Testis (tissue), 2 donors: ENCODE results near the gene STARD13.

ENCODE experiments used
- POLR2A ChIP-seq: fragments of 450-650 bp; IDR thresholded peaks from one replicate; pipeline ENCODE4 v1.6.1; 2017; ENCODE audit warnings: antibody characterized with exemption, mild to moderate bottlenecking, moderate library complexity
- TF ChIP-seq, protein P1 (sequence below), 3 experiments: fragments of 450-650 bp in 2 of 3; fragments of 200-600 bp in 1 of 3; sonication (generic) in 1 of 3; IDR thresholded peaks; one replicate each; pipeline ENCODE4 v1.5.1; 2016 to 2019; ENCODE audit warnings: antibody characterized with exemption in 3 of 3, mild to moderate bottlenecking in 2 of 3, moderate library complexity in 1 of 3

DNA sequence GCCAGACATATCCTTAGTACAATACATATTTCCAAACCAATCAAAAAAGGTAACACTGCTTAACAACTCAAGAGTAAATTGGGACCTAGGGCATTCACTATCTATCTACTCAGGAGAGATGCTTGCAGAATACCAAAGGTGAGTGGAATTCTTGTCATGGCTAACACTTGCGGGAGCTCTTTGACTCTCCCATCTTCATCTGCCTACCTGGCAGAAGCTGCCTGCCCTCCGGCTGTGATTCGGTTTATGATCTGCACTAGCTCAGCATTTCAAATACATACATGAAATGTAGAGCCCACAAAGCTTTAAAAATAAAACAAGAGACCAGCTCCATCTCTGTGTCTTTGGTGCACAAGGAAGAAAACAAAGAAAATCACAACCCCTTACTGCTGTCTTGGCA, 127.3 kb downstream of the STARD13 start:
- no peak for TF ChIP-seq POLR2A
- TF ChIP-seq, protein P1, sequence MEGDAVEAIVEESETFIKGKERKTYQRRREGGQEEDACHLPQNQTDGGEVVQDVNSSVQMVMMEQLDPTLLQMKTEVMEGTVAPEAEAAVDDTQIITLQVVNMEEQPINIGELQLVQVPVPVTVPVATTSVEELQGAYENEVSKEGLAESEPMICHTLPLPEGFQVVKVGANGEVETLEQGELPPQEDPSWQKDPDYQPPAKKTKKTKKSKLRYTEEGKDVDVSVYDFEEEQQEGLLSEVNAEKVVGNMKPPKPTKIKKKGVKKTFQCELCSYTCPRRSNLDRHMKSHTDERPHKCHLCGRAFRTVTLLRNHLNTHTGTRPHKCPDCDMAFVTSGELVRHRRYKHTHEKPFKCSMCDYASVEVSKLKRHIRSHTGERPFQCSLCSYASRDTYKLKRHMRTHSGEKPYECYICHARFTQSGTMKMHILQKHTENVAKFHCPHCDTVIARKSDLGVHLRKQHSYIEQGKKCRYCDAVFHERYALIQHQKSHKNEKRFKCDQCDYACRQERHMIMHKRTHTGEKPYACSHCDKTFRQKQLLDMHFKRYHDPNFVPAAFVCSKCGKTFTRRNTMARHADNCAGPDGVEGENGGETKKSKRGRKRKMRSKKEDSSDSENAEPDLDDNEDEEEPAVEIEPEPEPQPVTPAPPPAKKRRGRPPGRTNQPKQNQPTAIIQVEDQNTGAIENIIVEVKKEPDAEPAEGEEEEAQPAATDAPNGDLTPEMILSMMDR (IDR thresholded peaks at IDR 0.05), result no peak
